ENCODE results near the gene DOCK2.

DNA sequence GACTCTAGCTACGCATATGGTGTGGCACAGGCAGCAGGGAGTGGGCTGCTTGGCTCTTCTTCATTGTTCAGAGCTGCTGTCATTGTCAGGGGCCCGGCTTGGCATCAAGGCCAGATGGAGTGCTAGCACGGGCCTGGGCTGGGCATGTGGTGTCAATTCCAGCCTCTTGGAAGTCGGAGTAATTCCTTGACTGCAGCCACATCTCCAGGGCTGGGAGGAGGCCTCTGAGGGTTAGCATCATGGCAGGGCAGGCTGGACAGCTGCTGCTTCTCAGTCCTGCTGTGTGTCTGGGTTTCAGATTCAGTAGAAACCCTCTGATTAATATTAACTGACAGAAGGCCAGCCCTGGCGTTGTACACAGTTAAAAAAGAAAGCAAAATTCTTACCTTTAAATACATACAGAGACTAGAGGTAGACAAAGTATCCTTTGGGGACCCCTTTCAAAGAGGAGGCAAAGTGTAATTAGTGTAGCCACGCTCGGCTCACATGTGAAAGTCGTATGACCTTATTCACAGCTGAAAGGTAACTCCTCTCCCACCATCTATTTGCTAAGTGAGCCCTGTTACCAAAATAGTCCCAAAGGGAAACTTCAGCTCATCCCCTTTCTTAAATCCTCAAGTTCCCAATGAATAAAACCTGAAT lies 126.4 kb downstream of the DOCK2 start:
- TF ChIP-seq, protein P1, sequence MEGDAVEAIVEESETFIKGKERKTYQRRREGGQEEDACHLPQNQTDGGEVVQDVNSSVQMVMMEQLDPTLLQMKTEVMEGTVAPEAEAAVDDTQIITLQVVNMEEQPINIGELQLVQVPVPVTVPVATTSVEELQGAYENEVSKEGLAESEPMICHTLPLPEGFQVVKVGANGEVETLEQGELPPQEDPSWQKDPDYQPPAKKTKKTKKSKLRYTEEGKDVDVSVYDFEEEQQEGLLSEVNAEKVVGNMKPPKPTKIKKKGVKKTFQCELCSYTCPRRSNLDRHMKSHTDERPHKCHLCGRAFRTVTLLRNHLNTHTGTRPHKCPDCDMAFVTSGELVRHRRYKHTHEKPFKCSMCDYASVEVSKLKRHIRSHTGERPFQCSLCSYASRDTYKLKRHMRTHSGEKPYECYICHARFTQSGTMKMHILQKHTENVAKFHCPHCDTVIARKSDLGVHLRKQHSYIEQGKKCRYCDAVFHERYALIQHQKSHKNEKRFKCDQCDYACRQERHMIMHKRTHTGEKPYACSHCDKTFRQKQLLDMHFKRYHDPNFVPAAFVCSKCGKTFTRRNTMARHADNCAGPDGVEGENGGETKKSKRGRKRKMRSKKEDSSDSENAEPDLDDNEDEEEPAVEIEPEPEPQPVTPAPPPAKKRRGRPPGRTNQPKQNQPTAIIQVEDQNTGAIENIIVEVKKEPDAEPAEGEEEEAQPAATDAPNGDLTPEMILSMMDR (IDR thresholded peaks at IDR 0.05) = no peak
- no peak for TF ChIP-seq POLR2A (IDR thresholded peaks at IDR 0.05)

Data from adrenal gland (tissue), 5 donors.